ENCODE data around the gene FNDC3B. TPM values are rescaled to one million over a fixed set of nuclear protein-coding genes. Genes with fewer than 3 reads are reported as not detected.

Gene FNDC3B
- total and polyA plus RNA-seq, 2 of the 8 experiments (the other 6 are each of a cell fraction or from before 2014, with no cell fraction given), result 14.1 to 44.4 TPM

DNA sequence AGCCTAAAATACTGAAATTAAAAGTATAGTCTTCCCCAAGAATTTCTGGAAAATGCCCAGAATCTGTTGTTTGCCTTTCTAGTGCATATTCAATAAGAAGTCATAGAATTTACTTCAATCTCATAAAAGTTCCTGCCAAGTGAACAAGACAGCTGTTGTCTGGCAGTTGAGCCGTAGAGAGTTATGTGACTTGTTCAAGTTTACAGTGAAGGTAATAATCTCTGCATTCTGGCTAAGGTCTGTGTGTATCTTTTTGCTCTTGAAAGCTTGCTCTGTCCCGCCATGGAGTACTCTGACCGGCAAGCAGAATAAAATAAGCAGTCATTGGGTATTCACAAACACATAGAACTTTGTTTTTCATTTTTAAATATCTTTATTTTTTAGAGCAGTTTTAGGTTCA, 331.0 kb downstream of the FNDC3B start:
- Histone ChIP-seq H2BK120ac (replicated peaks; ENCODE audit: low read depth, low read length) (no peak overlapping the region), H2BK20ac (ENCODE audit: low read length) (no peak overlapping the region), H4K91ac (replicated peaks; ENCODE audit: insufficient read length, low read length) (no peak overlapping the region), H3K4me1 (replicated peaks in 1 of 4; ENCODE audit: control insufficient read depth in 3 of 4, insufficient read depth in 4 of 4, low read length in 3 of 4) (no peaks in the 10 kb centered on the region; a peak in 1 of 7 replicates), H2AK5ac (ENCODE audit: low read depth, low read length) (no peak overlapping the region), H4K8ac (ENCODE audit: extremely low read depth, insufficient read depth, low read length) (no peak overlapping the region), H3K23ac (ENCODE audit: insufficient read length) (no peak overlapping the region), H3K79me1 (ENCODE audit: low read depth, low read length) (no peaks in the 10 kb centered on the region), H3K4me3 (ENCODE audit: extremely low read depth in 1 of 4, insufficient read depth in 2 of 4, low read depth in 3 of 4, low read length in 4 of 4) (no peak overlapping the region), H3K27me3 (replicated peaks in 1 of 4; ENCODE audit: control insufficient read depth in 3 of 4, extremely low read depth in 1 of 4, insufficient read depth in 3 of 4, low read length in 3 of 4) (no peaks in the 10 kb centered on the region), H3K4ac (replicated peaks; ENCODE audit: insufficient read length, low read depth, low read length) (no peak overlapping the region), H3K79me2 (ENCODE audit: control insufficient read depth in 1 of 2, insufficient read depth in 2 of 2, low read length in 2 of 2) (no peaks in the 10 kb centered on the region), H2BK12ac (ENCODE audit: low read depth, low read length) (no peak overlapping the region), H3K18ac (ENCODE audit: extremely low read depth, low read length) (no peak overlapping the region), H3K36me3 (ENCODE audit: control insufficient read depth in 2 of 4, insufficient read depth in 4 of 4, low read length in 3 of 4) (peaks cover 0 to 8% (median 3%) of the 10 kb centered on the region in 4 experiments; a peak in 4 of 8 replicates), H2AFZ (ENCODE audit: low read length) (no peak overlapping the region), H3K9me3 (ENCODE audit: insufficient read depth in 2 of 2, low read depth in 1 of 2, low read length in 1 of 2) (no peaks in the 10 kb centered on the region), H3K9ac (replicated peaks in 1 of 4; ENCODE audit: extremely low read depth in 1 of 4, low read depth in 3 of 4, low read length in 3 of 4) (no peak overlapping the region), H3K4me2 (ENCODE audit: insufficient read depth in 1 of 2, low read depth in 2 of 2, low read length in 2 of 2) (no peak overlapping the region), H3K56ac (replicated peaks; ENCODE audit: insufficient read length, low read depth, low read length) (no peak overlapping the region), H2BK5ac (ENCODE audit: low read depth, low read length) (no peak overlapping the region), H4K5ac (ENCODE audit: insufficient read length, low read depth, low read length) (no peak overlapping the region), H3K14ac (ENCODE audit: insufficient read length) (no peak overlapping the region), H2BK15ac (ENCODE audit: low read length) (no peak overlapping the region), H4K20me1 (replicated peaks in 1 of 2; ENCODE audit: control insufficient read depth in 1 of 2, insufficient read depth in 2 of 2, low read length in 2 of 2) (no peaks in the 10 kb centered on the region), H3K23me2 (ENCODE audit: low read depth, low read length) (no peaks in the 10 kb centered on the region), H3K27ac (ENCODE audit: low read depth, low read length) (no peak overlapping the region)
- no peak for FAIRE-seq
- 92% methylated on average over 3 of the region's 3 CpGs; no CpG with 5 or more reads in 1 of the 2 experiments for WGBS, 2 experiments (ENCODE audit: extremely low coverage in 1 of 2, insufficient coverage in 1 of 2, insufficient read length in 1 of 2, insufficient replicate concordance in 2 of 2, low coverage in 1 of 2, low lambda C conversion rate in 2 of 2, missing lambda C conversion rate in 1 of 2)
- ChIA-PET CTCF (ENCODE audit: partially characterized antibody) (interaction anchor here (0.6 to 1.9 kb wide), 4 partner anchors 29 to 296 kb away, joined by 3 to 9 read pairs (median 4); no protein-coding TSS in a partner anchor), POLR2A (ENCODE audit: partially characterized antibody) (no interaction called here)
- no peak for DNase-seq (ENCODE audit: low read depth in 1 of 2, low spot score in 2 of 2)
- TF ChIP-seq POLR2AphosphoS5 (IDR thresholded peaks at IDR 0.05; ENCODE audit: low read depth, low read length) (no peak), RNF2 (IDR thresholded peaks at IDR 0.05; ENCODE audit: borderline replicate concordance, low read depth, low read length, missing control alignments, poor library complexity, severe bottlenecking) (no peak), KDM1A (IDR thresholded peaks at IDR 0.05; ENCODE audit: borderline replicate concordance, low read length) (no peak), BACH1 (IDR thresholded peaks at IDR 0.05; ENCODE audit: low read length) (no peak)
